ENCODE measurements around the gene CCDC12. TPM values are rescaled to one million over a fixed set of nuclear protein-coding genes. Genes with fewer than 3 reads are reported as not detected.
A peak's percentile ranks its signal among the peaks of the same experiment; 100 is the strongest.

CCDC12 gene
- total RNA-seq, 1 experiment from 2014 or later = 47.3 TPM

DNA sequence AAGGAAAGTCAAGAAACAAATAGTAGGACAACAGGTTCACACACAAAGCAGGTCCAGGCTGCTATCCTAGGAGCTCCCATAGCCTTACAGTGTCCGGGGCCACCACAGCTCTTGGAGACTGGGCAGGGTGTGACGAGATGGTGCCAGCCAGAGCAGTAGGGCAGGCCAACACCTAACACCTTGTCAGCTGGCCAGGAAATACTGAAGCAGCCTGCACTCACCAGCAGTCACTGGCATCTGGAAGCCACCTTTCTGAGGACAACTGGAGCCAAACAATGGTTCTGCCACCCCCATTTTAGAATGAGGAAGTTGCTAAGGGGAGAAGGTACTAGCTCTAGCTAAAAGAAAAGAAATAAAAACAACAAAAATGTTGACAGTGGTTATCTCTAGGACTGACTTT is 47.2 kb downstream of the CCDC12 start:
- no peak for DNase-seq
- BruUV-seq (replicated peaks) = no TSS peak
- peak overlapping the region; percentile 30 for H3K4me3 Mint-ChIP-seq (ENCODE audit: low read depth, unreplicated experiment)
- no peaks in the 10 kb centered on the region for H3K27me3 Mint-ChIP-seq (ENCODE audit: unreplicated experiment)
- H3K9me3 Mint-ChIP-seq (ENCODE audit: low read depth, unreplicated experiment) = no peaks in the 10 kb centered on the region
- H3K27ac Mint-ChIP-seq (ENCODE audit: unreplicated experiment) = peak overlapping the region; percentile 43
- TF ChIP-seq, protein P1, sequence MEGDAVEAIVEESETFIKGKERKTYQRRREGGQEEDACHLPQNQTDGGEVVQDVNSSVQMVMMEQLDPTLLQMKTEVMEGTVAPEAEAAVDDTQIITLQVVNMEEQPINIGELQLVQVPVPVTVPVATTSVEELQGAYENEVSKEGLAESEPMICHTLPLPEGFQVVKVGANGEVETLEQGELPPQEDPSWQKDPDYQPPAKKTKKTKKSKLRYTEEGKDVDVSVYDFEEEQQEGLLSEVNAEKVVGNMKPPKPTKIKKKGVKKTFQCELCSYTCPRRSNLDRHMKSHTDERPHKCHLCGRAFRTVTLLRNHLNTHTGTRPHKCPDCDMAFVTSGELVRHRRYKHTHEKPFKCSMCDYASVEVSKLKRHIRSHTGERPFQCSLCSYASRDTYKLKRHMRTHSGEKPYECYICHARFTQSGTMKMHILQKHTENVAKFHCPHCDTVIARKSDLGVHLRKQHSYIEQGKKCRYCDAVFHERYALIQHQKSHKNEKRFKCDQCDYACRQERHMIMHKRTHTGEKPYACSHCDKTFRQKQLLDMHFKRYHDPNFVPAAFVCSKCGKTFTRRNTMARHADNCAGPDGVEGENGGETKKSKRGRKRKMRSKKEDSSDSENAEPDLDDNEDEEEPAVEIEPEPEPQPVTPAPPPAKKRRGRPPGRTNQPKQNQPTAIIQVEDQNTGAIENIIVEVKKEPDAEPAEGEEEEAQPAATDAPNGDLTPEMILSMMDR (IDR thresholded peaks at IDR 0.05; ENCODE audit: unreplicated experiment) = no peak
- peaks cover 41% of the 10 kb centered on the region for H3K36me3 Mint-ChIP-seq (ENCODE audit: insufficient read depth, unreplicated experiment)
- intact Hi-C loops (cut with micrococcal nuclease; ENCODE audit: unreplicated experiment) = no loop called here
- H3K4me1 Mint-ChIP-seq (ENCODE audit: low read depth, unreplicated experiment) = peaks cover 39% of the 10 kb centered on the region
- CTCF ChIA-PET = interaction anchor here (0.6 to 1.8 kb wide), 2 partner anchors 47 to 943 kb away, joined by 3 to 12 read pairs; partner anchors contain the start of gene CCDC12

- CTCF ChIA-PET = no interaction called here
- Mint-ChIP-seq H3K36me3 (ENCODE audit: insufficient read depth, unreplicated experiment) (peaks cover 45% of the 10 kb centered on the region), H3K27ac (ENCODE audit: unreplicated experiment) (no peak overlapping the region), H3K27me3 (ENCODE audit: unreplicated experiment) (no peaks in the 10 kb centered on the region), H3K4me3 (ENCODE audit: low read depth, unreplicated experiment) (no peak overlapping the region), H3K9me3 (ENCODE audit: low read depth, unreplicated experiment) (no peaks in the 10 kb centered on the region), H3K4me1 (ENCODE audit: low read depth, unreplicated experiment) (peaks cover 39% of the 10 kb centered on the region)
- TF ChIP-seq, protein P1 (IDR thresholded peaks at IDR 0.05; ENCODE audit: unreplicated experiment) = no peak
- no peak for DNase-seq
- intact Hi-C loops (cut with micrococcal nuclease; ENCODE audit: unreplicated experiment) = no loop called here
- BruUV-seq (replicated peaks) = no TSS peak
Observed at GRCh38 chr3:46928282-46928681, 48.3 kb downstream of the CCDC12 start.

DNA sequence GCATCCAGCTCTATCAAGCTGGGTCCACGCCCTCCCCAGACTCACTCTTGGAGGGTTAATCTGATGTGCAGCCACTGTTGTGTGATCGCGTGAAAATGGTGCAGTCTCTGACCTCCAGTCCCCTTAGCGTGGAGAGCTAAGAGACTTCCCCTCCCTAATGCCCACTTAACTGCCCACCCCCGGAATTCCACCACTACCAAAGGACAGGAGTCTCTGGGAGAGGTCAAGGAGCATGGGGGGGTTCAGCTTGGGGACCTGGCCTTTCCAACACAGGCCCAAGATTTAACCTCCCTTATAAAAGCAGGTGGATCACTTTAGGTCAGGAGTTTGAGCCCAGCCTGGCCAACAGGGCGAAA is 48.8 kb downstream of the CCDC12 start:
- H3K27me3 Mint-ChIP-seq (ENCODE audit: unreplicated experiment) = no peaks in the 10 kb centered on the region
- peaks cover 38% of the 10 kb centered on the region for H3K4me1 Mint-ChIP-seq (ENCODE audit: low read depth, unreplicated experiment)
- no peak for DNase-seq
- intact Hi-C loops (cut with micrococcal nuclease; ENCODE audit: unreplicated experiment) = no loop called here
- CTCF ChIA-PET = no interaction called here
- TF ChIP-seq, protein P1 (IDR thresholded peaks at IDR 0.05; ENCODE audit: unreplicated experiment) = no peak
- H3K27ac Mint-ChIP-seq (ENCODE audit: unreplicated experiment) = no peak overlapping the region
- H3K36me3 Mint-ChIP-seq (ENCODE audit: insufficient read depth, unreplicated experiment) = peaks cover 49% of the 10 kb centered on the region
- BruUV-seq (replicated peaks) = no TSS peak
- H3K4me3 Mint-ChIP-seq (ENCODE audit: low read depth, unreplicated experiment) = no peak overlapping the region
- H3K9me3 Mint-ChIP-seq (ENCODE audit: low read depth, unreplicated experiment) = no peaks in the 10 kb centered on the region

DNA sequence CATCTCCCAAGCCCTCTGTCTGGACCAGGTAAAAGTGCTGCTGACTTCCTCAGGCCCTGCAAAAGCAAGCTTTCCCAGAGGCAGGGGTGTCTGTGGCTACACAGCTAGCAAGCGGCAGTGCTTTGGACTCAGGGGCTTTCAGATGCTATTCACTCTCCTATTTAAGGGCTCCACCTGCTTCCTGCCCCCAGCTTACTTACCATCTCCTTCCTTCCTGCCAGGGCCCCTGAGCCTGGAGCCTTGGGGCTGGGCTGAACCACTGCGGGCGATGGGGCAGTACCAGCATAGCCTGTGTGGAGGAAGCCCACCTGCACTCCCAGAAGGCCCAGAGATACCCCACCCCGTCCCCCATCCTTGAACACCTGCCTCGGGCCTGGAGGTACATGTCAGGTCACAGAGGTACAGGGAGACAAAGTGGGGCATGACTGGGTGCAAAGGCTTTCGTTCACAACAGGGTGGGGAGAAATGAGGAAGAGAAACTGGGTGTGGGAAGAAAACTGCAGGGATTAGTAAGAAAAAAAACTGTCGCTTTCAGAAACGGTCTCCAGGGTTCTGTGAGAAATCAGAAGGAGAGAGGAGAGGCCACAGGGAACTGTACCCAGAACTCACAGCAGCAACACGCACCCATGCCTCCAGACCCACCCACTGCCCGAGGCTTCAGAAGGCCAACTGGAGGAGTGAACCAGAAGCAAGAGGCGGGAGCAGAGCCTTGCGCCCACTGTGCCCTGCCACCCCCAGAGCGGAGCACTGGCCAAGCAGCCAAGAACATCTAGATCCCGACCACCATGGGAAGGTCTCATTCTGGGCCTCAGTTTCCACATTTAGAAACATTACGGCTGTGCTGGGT is 49.5 kb downstream of the CCDC12 start:
- no peak for DNase-seq
- Mint-ChIP-seq H3K27me3 (ENCODE audit: unreplicated experiment) (no peaks in the 10 kb centered on the region), H3K36me3 (ENCODE audit: insufficient read depth, unreplicated experiment) (peaks cover 43% of the 10 kb centered on the region), H3K27ac (ENCODE audit: unreplicated experiment) (no peak overlapping the region), H3K9me3 (ENCODE audit: low read depth, unreplicated experiment) (no peaks in the 10 kb centered on the region), H3K4me1 (ENCODE audit: low read depth, unreplicated experiment) (peaks cover 32% of the 10 kb centered on the region), H3K4me3 (ENCODE audit: low read depth, unreplicated experiment) (no peak overlapping the region)
- CTCF ChIA-PET = interaction anchor here (0.6 kb wide), 1 partner anchor 33 kb away, joined by 4 read pairs; no protein-coding TSS in a partner anchor
- TF ChIP-seq, protein P1 (IDR thresholded peaks at IDR 0.05; ENCODE audit: unreplicated experiment) = no peak
- no TSS peak for BruUV-seq (replicated peaks)
- intact Hi-C loops (cut with micrococcal nuclease; ENCODE audit: unreplicated experiment) = no loop called here

All from Calu3 (cell line).